ENCODE results near the gene TAPT1.
A peak's percentile ranks its signal among the peaks of the same experiment; 100 is the strongest.

Gene TAPT1

DNA sequence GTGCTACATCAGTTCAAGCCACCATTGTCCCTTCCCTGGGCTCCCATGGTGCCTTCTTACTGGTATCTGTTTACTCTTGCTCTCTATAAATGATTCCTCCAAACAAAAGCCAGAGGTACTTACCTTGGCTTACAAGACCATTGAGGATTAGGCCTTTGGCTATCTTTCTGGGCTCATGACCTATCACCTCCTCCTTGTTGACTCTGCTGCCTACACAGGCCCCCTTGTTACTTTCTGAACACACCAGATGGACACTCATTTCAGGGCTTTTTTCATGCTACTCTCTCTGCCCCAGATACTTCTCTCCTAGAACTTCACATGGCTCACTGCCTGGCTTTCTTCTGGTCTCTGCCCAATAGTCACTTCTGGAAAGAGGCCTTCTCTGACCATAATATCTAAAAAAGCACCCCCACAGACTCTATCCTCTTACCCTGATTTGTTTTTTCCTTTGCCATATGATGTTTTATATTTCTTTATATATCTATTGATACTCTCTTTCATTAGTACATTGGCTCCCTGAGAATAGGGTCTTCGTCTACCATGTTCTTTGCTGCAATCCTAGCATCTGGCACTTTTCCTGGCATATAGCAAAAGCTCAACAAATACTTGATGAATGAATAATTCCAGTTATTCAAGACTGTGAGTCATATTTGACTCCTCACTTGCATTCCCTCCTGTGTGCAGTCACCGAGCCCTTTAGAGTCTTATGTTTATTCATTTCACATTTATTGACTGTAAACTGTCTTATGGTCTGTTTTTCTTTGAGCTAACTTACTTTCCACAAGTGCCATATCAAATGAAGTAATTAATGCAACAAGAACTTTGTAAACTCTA, 27.1 kb upstream of the TAPT1 start:
- FAIRE-seq (no peak), DNase-seq (ENCODE audit: insufficient read length, low spot score) (no peak)
- no peak for TF ChIP-seq POLR2AphosphoS5 (IDR thresholded peaks at IDR 0.05; ENCODE audit: low read depth, low read length)

DNA sequence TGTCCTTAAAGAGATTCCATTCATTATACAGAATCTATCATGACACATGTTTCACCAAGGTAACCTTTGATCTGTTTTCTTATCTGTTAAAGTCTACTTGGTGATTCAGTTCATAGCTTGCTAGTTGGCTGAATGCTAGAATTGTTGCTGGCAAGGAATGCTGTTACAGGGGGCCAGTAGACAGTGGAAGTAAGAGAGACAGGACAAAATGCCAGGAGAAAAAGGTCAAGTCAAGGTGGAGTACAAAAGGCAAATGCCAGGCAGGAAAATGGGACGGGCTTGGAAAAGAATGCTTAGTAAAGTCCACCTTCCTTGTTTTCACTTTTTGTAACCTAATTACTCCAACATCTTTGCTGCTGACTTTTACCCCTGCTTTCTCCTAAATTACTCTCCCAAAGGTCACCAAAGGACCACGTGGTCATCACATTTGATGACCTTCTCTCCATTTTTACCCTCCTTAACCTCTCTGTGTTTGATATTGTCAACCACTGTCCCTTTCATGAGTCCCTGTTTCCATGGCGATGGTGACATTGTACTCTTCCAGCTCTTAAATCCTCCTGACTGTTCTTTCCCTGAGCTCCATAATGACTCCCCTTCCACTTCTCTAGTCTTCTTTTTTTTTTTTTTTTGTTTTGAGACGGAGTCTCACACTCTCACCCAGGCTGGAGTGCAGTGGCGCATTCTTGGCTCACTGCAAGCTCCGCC, 24.5 kb upstream of the TAPT1 start:
- no peak for TF ChIP-seq POLR2A (IDR thresholded peaks at IDR 0.05; ENCODE audit: low read depth, low read length)
- TF ChIP-seq POLR2AphosphoS5 (IDR thresholded peaks at IDR 0.05; ENCODE audit: low read depth, low read length), result no peak
- TF ChIP-seq POU2F2 (IDR thresholded peaks at IDR 0.05; ENCODE audit: low read depth, low read length), result no peak
- TF ChIP-seq TAF1 (IDR thresholded peaks at IDR 0.05; ENCODE audit: low read depth, low read length), result no peak
- no peak for TF ChIP-seq PAX5 (IDR thresholded peaks at IDR 0.05; ENCODE audit: insufficient read depth, low read length, severe bottlenecking)
- TF ChIP-seq SPI1 (IDR thresholded peaks at IDR 0.05; ENCODE audit: low read depth, low read length), result no peak
- FAIRE-seq (no peak), DNase-seq (ENCODE audit: insufficient read length, low spot score) (no peak)

DNA sequence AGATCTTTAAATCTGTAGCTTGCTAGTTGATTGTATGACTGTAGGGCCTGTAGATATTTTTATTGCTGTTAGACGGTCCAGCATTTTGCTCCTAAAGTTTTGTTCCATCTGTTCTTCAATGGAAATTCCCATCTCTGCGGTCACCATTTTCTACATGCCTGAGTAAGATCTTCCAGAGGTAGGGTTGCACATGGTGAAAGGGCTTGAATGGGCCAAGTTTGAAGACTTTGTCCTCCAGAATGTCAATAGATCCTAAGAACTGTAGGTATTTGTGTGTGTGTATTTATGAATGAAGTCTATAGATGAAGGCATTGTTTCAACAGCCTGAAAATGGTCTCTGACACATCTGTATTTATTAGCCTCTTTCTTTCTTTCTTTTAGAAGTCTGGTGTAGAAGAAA, 22.3 kb upstream of the TAPT1 start:
- DNase-seq (ENCODE audit: insufficient read length, low spot score) (no peak), FAIRE-seq (no peak)
- TF ChIP-seq POLR2AphosphoS5 (IDR thresholded peaks at IDR 0.05; ENCODE audit: low read depth, low read length) (no peak), POU2F2 (IDR thresholded peaks at IDR 0.05; ENCODE audit: low read depth, low read length) (no peak), SPI1 (IDR thresholded peaks at IDR 0.05; ENCODE audit: low read depth, low read length) (no peak), TAF1 (IDR thresholded peaks at IDR 0.05; ENCODE audit: low read depth, low read length) (no peak), PAX5 (IDR thresholded peaks at IDR 0.05; ENCODE audit: insufficient read depth, low read length, severe bottlenecking) (no peak), POLR2A (IDR thresholded peaks at IDR 0.05; ENCODE audit: low read depth, low read length) (no peak)

DNA sequence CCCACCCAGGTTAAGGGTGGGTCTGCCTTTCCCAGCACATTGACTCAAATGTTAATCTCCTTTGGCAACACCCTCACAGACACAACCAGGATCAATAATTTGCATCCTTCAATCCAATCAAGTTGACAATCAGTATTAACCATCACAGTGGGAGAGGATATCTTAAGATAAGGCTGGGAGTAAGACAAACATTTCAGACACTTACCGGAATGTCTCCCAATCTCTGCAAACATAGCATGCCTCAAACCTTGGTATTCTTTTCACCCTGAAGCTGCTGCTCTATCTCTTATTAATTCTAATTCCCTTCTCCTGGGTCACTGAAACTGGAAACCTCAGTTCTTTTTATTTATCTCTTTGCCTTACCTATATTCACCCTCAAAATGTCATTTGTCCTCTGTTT, 19.0 kb upstream of the TAPT1 start:
- FAIRE-seq (no peak), DNase-seq (ENCODE audit: insufficient read length, low spot score) (no peak)
- TF ChIP-seq POLR2AphosphoS5 (IDR thresholded peaks at IDR 0.05; ENCODE audit: low read depth, low read length) (no peak), TAF1 (IDR thresholded peaks at IDR 0.05; ENCODE audit: low read depth, low read length) (no peak), PAX5 (IDR thresholded peaks at IDR 0.05; ENCODE audit: insufficient read depth, low read length, severe bottlenecking) (no peak), POLR2A (IDR thresholded peaks at IDR 0.05; ENCODE audit: low read depth, low read length) (no peak), POU2F2 (IDR thresholded peaks at IDR 0.05; ENCODE audit: low read depth, low read length) (no peak), SPI1 (IDR thresholded peaks at IDR 0.05; ENCODE audit: low read depth, low read length) (no peak)

DNA sequence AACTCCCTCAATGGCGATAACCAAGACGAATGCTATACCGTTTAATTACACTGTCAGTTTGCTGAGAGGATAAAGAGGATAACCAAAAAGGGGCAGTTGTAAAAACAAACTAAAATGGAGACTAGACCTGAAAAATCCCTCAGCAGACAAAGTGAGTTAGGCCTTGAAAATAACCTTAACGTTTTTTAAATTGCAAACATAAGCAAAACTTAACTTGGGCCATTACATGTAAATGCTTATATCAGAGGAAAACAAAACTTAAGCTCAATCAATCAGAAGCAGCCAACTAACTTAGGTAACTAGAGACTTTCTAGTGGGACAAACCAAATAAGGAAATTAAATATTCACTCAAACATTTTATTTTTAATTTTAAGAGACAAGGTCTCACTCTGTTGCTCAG, 17.0 kb upstream of the TAPT1 start:
- DNase-seq (ENCODE audit: insufficient read length, low spot score) (no peak), FAIRE-seq (no peak)
- no peak for TF ChIP-seq PAX5 (IDR thresholded peaks at IDR 0.05; ENCODE audit: insufficient read depth, low read length, severe bottlenecking)
- no peak for TF ChIP-seq TAF1 (IDR thresholded peaks at IDR 0.05; ENCODE audit: low read depth, low read length)
- no peak for TF ChIP-seq POU2F2 (IDR thresholded peaks at IDR 0.05; ENCODE audit: low read depth, low read length)
- TF ChIP-seq POLR2AphosphoS5 (IDR thresholded peaks at IDR 0.05; ENCODE audit: low read depth, low read length), result no peak
- no peak for TF ChIP-seq POLR2A (IDR thresholded peaks at IDR 0.05; ENCODE audit: low read depth, low read length)
- no peak for TF ChIP-seq SPI1 (IDR thresholded peaks at IDR 0.05; ENCODE audit: low read depth, low read length)

DNA sequence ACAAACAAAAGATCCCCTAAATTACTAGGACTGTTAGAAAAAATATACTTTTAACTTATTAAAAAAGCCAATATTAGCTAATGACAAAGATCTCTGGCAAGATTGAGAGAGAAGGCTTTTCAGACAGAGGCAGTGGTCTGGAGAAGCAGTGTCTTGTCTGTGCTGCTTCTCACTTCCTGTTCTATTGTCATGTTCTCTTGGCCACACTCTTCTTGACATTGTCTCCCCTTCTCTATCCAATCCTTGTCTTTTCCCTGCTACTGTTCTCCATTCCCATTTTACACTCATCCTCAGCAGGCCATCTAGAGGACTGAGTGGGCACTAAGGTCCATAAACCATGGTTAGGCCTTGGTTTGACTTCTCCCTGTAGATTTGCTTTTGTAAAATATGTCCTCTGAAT, 14.0 kb upstream of the TAPT1 start:
- TF ChIP-seq POLR2AphosphoS5 (IDR thresholded peaks at IDR 0.05; ENCODE audit: low read depth, low read length) (no peak), SPI1 (IDR thresholded peaks at IDR 0.05; ENCODE audit: low read depth, low read length) (peak; percentile 48; the same call in 1 of the 2 replicates), POU2F2 (IDR thresholded peaks at IDR 0.05; ENCODE audit: low read depth, low read length) (no peak)
- no peak for FAIRE-seq
- no peak for DNase-seq (ENCODE audit: insufficient read length, low spot score)

DNA sequence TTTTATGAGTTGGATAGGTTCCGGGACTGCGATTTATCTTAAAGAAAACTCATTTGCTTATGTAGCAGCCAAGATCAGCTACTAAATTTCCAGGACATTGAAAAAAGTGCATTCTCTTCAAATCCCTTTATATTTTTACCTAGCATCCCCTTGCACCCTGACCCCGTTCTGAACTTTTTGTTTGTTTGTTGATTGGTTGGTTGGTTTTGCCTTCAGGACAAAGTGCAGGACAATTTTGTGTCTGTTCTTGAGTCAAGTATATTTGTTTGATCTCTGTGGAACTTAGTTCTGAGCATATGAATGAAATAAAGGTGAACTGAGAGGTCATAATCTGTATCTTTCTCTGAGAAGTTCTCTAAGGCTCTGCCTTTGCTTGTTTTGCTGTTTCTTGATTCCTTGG, 12.8 kb upstream of the TAPT1 start:
- FAIRE-seq, result no peak
- TF ChIP-seq POU2F2 (IDR thresholded peaks at IDR 0.05; ENCODE audit: low read depth, low read length) (no peak), POLR2A (IDR thresholded peaks at IDR 0.05; ENCODE audit: low read depth, low read length) (no peak), TAF1 (IDR thresholded peaks at IDR 0.05; ENCODE audit: low read depth, low read length) (no peak), PAX5 (IDR thresholded peaks at IDR 0.05; ENCODE audit: insufficient read depth, low read length, severe bottlenecking) (no peak), SPI1 (IDR thresholded peaks at IDR 0.05; ENCODE audit: low read depth, low read length) (no peak), POLR2AphosphoS5 (IDR thresholded peaks at IDR 0.05; ENCODE audit: low read depth, low read length) (no peak)
- no peak for DNase-seq (ENCODE audit: insufficient read length, low spot score)

DNA sequence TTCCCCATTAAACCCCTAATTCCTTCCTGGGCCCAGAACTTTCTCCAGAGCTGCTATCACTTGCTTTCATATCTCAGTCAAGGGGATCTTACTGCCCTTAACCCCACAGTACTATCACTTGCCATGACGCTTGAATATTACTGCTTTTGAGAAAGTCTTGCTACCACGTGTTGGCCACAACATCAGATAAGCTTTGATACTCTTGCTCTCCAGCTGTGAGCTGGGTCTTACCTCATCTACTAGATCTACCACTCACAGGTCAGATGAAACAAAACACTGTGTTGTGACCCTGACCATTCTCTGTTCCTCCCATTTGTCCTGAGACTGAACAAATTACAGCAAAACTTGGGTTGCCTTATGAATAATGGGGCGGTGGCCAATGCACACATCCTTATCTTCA, 12.1 kb upstream of the TAPT1 start:
- no peak for TF ChIP-seq POLR2AphosphoS5 (IDR thresholded peaks at IDR 0.05; ENCODE audit: low read depth, low read length)
- TF ChIP-seq SPI1 (IDR thresholded peaks at IDR 0.05; ENCODE audit: low read depth, low read length), result no peak
- TF ChIP-seq TAF1 (IDR thresholded peaks at IDR 0.05; ENCODE audit: low read depth, low read length), result no peak
- no peak for TF ChIP-seq POU2F2 (IDR thresholded peaks at IDR 0.05; ENCODE audit: low read depth, low read length)
- no peak for TF ChIP-seq PAX5 (IDR thresholded peaks at IDR 0.05; ENCODE audit: insufficient read depth, low read length, severe bottlenecking)
- TF ChIP-seq POLR2A (IDR thresholded peaks at IDR 0.05; ENCODE audit: low read depth, low read length), result no peak
- DNase-seq (ENCODE audit: insufficient read length, low spot score), result no peak
- FAIRE-seq, result no peak

DNA sequence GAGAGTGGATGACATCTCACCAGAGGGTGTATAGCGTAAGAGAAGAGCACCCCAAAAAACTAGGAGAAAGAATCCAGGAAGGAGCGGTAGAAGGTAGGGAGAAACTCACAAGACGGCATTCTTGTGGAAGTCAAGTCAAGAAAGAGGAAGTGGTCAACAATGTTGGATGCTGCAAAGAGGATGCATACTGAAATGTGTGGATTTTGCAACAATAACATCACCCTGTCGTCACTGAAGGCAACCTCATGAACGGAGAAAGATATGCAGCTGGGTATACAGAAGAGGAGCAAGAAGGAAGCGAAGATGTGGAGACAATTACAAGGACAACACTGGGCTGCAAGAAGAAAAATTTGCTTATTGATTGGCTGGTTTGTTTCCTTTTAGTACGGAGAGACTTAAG, 11.4 kb upstream of the TAPT1 start:
- TF ChIP-seq POLR2A (IDR thresholded peaks at IDR 0.05; ENCODE audit: low read depth, low read length), result no peak
- no peak for TF ChIP-seq TAF1 (IDR thresholded peaks at IDR 0.05; ENCODE audit: low read depth, low read length)
- no peak for TF ChIP-seq PAX5 (IDR thresholded peaks at IDR 0.05; ENCODE audit: insufficient read depth, low read length, severe bottlenecking)
- TF ChIP-seq SPI1 (IDR thresholded peaks at IDR 0.05; ENCODE audit: low read depth, low read length), result peak; percentile 85
- no peak for TF ChIP-seq POU2F2 (IDR thresholded peaks at IDR 0.05; ENCODE audit: low read depth, low read length)
- no peak for TF ChIP-seq POLR2AphosphoS5 (IDR thresholded peaks at IDR 0.05; ENCODE audit: low read depth, low read length)
- FAIRE-seq, result no peak
- no peak for DNase-seq (ENCODE audit: insufficient read length, low spot score)

All from GM12891 (cell line).